K562 (cell line): ENCODE results near the gene C2CD2L. TPM values are rescaled to one million over a fixed set of nuclear protein-coding genes. Genes with fewer than 3 reads are reported as not detected.

Experiments used
- BACH1 ChIP-seq: fragments of 200-800 bp; sonication (Bioruptor generic); IDR thresholded peaks from 2 replicates; pipeline ENCODE4 v1.6.1; 2016; ENCODE audit warnings: missing genetic modification characterization, missing compliant biosample characterization
- BHLHE40 ChIP-seq: IDR thresholded peaks from 2 replicates; pipeline ENCODE4 v1.6.1; 2011; ENCODE audit warnings: low read length, improper control_type of control experiment
- CBX1 ChIP-seq: sonication (generic); IDR thresholded peaks from 2 replicates; pipeline ENCODE4 v1.6.1; 2016; ENCODE audit warnings: antibody characterized with exemption, low read depth, mild to moderate bottlenecking
- EGR1 ChIP-seq: fragments of 450-650 bp; conservative IDR thresholded peaks from 2 replicates; pipeline ENCODE4 v1.6.1; 2017; ENCODE audit warnings: mild to moderate bottlenecking
- EP400 ChIP-seq: fragments of 450-650 bp; IDR thresholded peaks from 2 replicates; pipeline ENCODE4 v1.6.1; 2017; ENCODE audit warnings: antibody characterized with exemption, mild to moderate bottlenecking, moderate library complexity
- ETV6 ChIP-seq, 3 experiments: fragments of 150-350 bp in 1 of 3; sonication (generic) in 1 of 3; formaldehyde crosslinking in 1 of 3; IDR thresholded peaks; 2 replicates each; pipeline versions ENCODE4 v1.6.1 to v1.8.0; 2014 to 2022; ENCODE audit warnings: borderline replicate concordance in 2 of 3, low read depth in 2 of 3, antibody characterized with exemption in 1 of 3, low read length in 1 of 3, mild to moderate bottlenecking in 1 of 3, missing genetic modification reagents in 1 of 3
- GMEB1 ChIP-seq: fragments of 250-450 bp; sonication (Bioruptor Pico); IDR thresholded peaks from 2 replicates; pipeline ENCODE4 v1.4.0; 2020; ENCODE audit warnings: mild to moderate bottlenecking
- MEIS2 ChIP-seq: fragments of 450-650 bp; IDR thresholded peaks from 2 replicates; pipeline ENCODE4 v1.6.1; 2014; ENCODE audit warnings: mild to moderate bottlenecking; ENCODE audit not compliant: partially characterized antibody
- NR0B1 ChIP-seq: fragments of 450-650 bp; IDR thresholded peaks from one replicate; pipeline ENCODE4 v1.6.1; 2018; ENCODE audit warnings: mild to moderate bottlenecking, moderate library complexity; ENCODE audit not compliant: partially characterized antibody
- PHB ChIP-seq: fragments of 250-450 bp; sonication (Bioruptor Pico); IDR thresholded peaks from 2 replicates; pipeline ENCODE4 v1.5.0; 2021
- SMC3 ChIP-seq: conservative IDR thresholded peaks from 2 replicates; pipeline ENCODE4 v1.6.1; 2011; ENCODE audit warnings: low read depth, low read length, improper control_type of control experiment; ENCODE audit not compliant: insufficient read depth
- TFAM ChIP-seq: fragments of 250-450 bp; sonication (Bioruptor Pico); conservative IDR thresholded peaks from 2 replicates; pipeline ENCODE4 v1.5.0; 2021; ENCODE audit warnings: mild to moderate bottlenecking, moderate library complexity
- ZFX ChIP-seq: sonication (generic); formaldehyde crosslinking; IDR thresholded peaks from 2 replicates; pipeline ENCODE4 v1.8.0; 2022; ENCODE audit warnings: mild to moderate bottlenecking, missing genetic modification reagents, moderate library complexity
- ZNF384 ChIP-seq: IDR thresholded peaks from 2 replicates; pipeline ENCODE4 v1.6.1; 2012; ENCODE audit warnings: low read depth, low read length, improper control_type of control experiment
- polyA plus RNA-seq, 8 experiments: library from polyadenylated mRNA; depleted of rRNA in 4 of 8; stranded (reverse) in 5 of 8; unstranded in 3 of 8; fragments of >200 nt; fragmentation: Nextera tagmentation in 2 of 8; fragmentation: Illumina TruSeq in 1 of 8; extraction: Ambion mirVana in 2 of 8; extraction: Trizol in 1 of 8; gene quantifications; 2 replicates each; pipeline versions ENCODE4 v1.2.1 to v1.2.3, GENCODE V29; 2011 to 2014; ENCODE audit warnings: inconsistent platforms in 1 of 8, missing spikeins in 1 of 8
- total RNA-seq, 7 experiments: library from RNA; depleted of rRNA in 6 of 7; stranded (reverse); fragments of >200 nt in 6 of 7; fragmentation: Illumina TruSeq in 2 of 7; extraction: Trizol in 2 of 7; gene quantifications; 2 replicates each; pipeline versions ENCODE4 v1.2.1 to v1.2.3, GENCODE V29; 2011 to 2021; ENCODE audit warnings: low replicate concordance in 1 of 7
- TF ChIP-seq, protein P1 (sequence below), 2 experiments: IDR thresholded peaks; 2 replicates each; pipeline ENCODE4 v1.6.1; 2011; ENCODE audit warnings: borderline replicate concordance in 1 of 2, control low read depth in 1 of 2, low read depth in 1 of 2, low read length in 1 of 2, mild to moderate bottlenecking in 1 of 2, mixed read lengths in 1 of 2, moderate library complexity in 1 of 2; ENCODE audit not compliant: insufficient read depth in 1 of 2, insufficient read length in 1 of 2, poor library complexity in 1 of 2, severe bottlenecking in 1 of 2; ENCODE audit errors: extremely low read depth in 1 of 2

C2CD2L gene
- total and polyA plus RNA-seq, 9 of the 15 experiments (the other 6 are each of a cell fraction or from before 2014, with no cell fraction given), result 0.66 to 41.2 (median 14.8) TPM

DNA sequence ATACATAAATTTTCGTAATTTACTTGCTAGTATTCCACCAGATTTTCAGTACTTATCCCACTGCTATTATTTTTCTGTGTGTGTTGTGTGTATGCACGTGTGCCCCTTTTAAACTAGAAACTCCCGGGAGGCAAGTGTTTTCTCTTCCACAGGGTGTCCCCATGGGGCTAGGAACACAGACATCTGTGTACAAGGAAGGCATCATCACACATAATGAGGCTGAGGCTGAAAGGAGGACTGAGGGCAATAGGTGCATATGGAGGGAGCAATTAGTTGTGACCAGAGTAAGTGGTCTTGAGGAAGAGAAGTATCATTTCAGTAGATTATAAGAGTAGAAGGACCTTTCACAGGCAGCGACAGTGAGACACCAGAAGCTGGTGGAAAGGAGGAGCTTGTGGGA is 3.4 kb upstream of the C2CD2L start (continued):
- TF ChIP-seq CBX1 (no peak), BACH1 (tag) (no peak), PHB (no peak), ETV6 (IDR thresholded peaks at IDR 0.05; ENCODE audit: borderline replicate concordance in 1 of 2, low read depth in 2 of 2, low read length in 1 of 2) (no peak), ETV6 (CRISPR knock-in tag; IDR thresholded peaks at IDR 0.05; ENCODE audit: borderline replicate concordance) (no peak), EP400 (peak; percentile 34; the same call in 1 of the 2 replicates), TFAM (CRISPR knock-in tag) (no peak), SMC3 (peak; percentile 34; the same call in 1 of the 2 replicates), MEIS2 (no peak), EGR1 (no peak), GMEB1 (no peak), NR0B1 (no peak), ZNF384 (no peak), BHLHE40 (peak; percentile 28; the same call in 1 of the 2 replicates), ZFX (peak; percentile 16; the same call in 1 of the 2 replicates)
- TF ChIP-seq, protein P1, sequence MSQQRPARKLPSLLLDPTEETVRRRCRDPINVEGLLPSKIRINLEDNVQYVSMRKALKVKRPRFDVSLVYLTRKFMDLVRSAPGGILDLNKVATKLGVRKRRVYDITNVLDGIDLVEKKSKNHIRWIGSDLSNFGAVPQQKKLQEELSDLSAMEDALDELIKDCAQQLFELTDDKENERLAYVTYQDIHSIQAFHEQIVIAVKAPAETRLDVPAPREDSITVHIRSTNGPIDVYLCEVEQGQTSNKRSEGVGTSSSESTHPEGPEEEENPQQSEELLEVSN (IDR thresholded peaks at IDR 0.05; ENCODE audit: borderline replicate concordance in 1 of 2, extremely low read depth in 1 of 2, insufficient read depth in 1 of 2, insufficient read length in 1 of 2, low read depth in 1 of 2, low read length in 1 of 2, poor library complexity in 1 of 2, severe bottlenecking in 1 of 2), result no peak
